Adipocyte (in vitro differentiated cells): ENCODE data around the gene CDC40.

Source experiments
- DNase-seq: peaks from one replicate; pipeline ENCODE4 v3.0.0-alpha.2; 2015; ENCODE audit warnings: low read depth
- H3K27me3 ChIP-seq: replicated peaks from 2 replicates; pipeline ENCODE4 v1.7.0; 2013; ENCODE audit warnings: mild to moderate bottlenecking, low read length, moderate library complexity; ENCODE audit not compliant: control insufficient read depth, insufficient read depth
- H3K36me3 ChIP-seq: 2 replicates; pipeline ENCODE4 v1.7.0; 2013; ENCODE audit warnings: low read length, mild to moderate bottlenecking, moderate library complexity; ENCODE audit not compliant: control insufficient read depth, insufficient read depth, severe bottlenecking
- H3K4me1 ChIP-seq: 2 replicates; pipeline ENCODE4 v1.7.0; 2013; ENCODE audit warnings: mild to moderate bottlenecking, low read length, moderate library complexity; ENCODE audit not compliant: control insufficient read depth, insufficient read depth
- H3K4me3 ChIP-seq: 2 replicates; pipeline ENCODE4 v1.7.0; 2013; ENCODE audit warnings: mild to moderate bottlenecking, low read length, moderate library complexity
- H3K9ac ChIP-seq: 2 replicates; pipeline ENCODE4 v1.7.0; 2013; ENCODE audit warnings: mild to moderate bottlenecking, low read length, moderate library complexity
- H3K9me3 ChIP-seq: 2 replicates; pipeline ENCODE4 v1.7.0; 2013; ENCODE audit warnings: mild to moderate bottlenecking, low read length, moderate library complexity; ENCODE audit not compliant: control insufficient read depth

Gene CDC40

GRCh38 chr6:110180228-110181008 is at the start of gene CDC40:
Gene CDC40 (plus strand): TSS chr6:110180427. CDS start chr6:110180445, 18 bp downstream.
- peak within 1 kb of the TSS; percentile 97 for H3K4me3 ChIP-seq
- peaks cover 50% of the 10 kb centered on the region for H3K4me1 ChIP-seq
- no peaks in the 10 kb centered on the region for H3K9me3 ChIP-seq
- H3K9ac ChIP-seq, result peak within 1 kb of the TSS; percentile 97
- no peaks in the 10 kb centered on the region for H3K27me3 ChIP-seq
- no peaks in the 10 kb centered on the region for H3K36me3 ChIP-seq
- peak; percentile 84 for DNase-seq

GRCh38 chr6:110137924-110138887 is 42.0 kb upstream of the CDC40 start:
- Histone ChIP-seq H3K9ac (no peak overlapping the region), H3K36me3 (peaks cover 3% of the 10 kb centered on the region), H3K27me3 (no peaks in the 10 kb centered on the region), H3K9me3 (no peaks in the 10 kb centered on the region), H3K4me1 (peaks cover 3% of the 10 kb centered on the region), H3K4me3 (no peak overlapping the region)
- no peak for DNase-seq

DNA sequence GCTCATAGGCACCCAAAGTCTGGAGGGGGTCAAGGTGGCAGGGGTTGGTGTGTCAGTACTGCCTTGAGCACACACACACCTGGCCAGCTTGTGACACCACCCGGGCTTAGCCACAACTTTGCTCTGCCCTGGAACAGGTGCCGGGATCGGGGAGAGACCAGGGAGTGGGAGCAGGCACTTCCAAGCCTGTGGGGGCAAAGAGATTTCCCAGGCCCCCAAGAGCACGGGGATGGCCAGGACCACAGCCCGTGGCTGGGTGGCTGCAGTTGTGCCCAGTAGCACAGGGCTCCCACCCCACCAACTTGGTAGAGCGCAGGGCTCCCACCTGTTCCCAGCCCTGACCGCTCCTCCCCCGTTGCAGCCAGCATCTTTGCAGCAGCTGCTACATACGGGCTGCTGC is 41.2 kb upstream of the CDC40 start:
- Histone ChIP-seq H3K36me3 (peaks cover 3% of the 10 kb centered on the region), H3K27me3 (no peaks in the 10 kb centered on the region), H3K4me3 (no peak overlapping the region), H3K9ac (no peak overlapping the region), H3K4me1 (peaks cover 3% of the 10 kb centered on the region), H3K9me3 (no peaks in the 10 kb centered on the region)
- no peak for DNase-seq

- Histone ChIP-seq H3K4me1 (peaks cover 3% of the 10 kb centered on the region), H3K4me3 (no peak overlapping the region), H3K9ac (no peak overlapping the region), H3K27me3 (no peaks in the 10 kb centered on the region), H3K36me3 (peaks cover 3% of the 10 kb centered on the region), H3K9me3 (no peaks in the 10 kb centered on the region)
- peak; percentile 71 for DNase-seq
These were observed 39.6 kb upstream of the CDC40 start for GRCh38 chr6:110140650-110141049.

GRCh38 chr6:110147870-110148269 is 32.4 kb upstream of the CDC40 start:
- no peak for DNase-seq
- Histone ChIP-seq H3K4me3 (no peak overlapping the region), H3K9me3 (no peaks in the 10 kb centered on the region), H3K36me3 (no peaks in the 10 kb centered on the region), H3K9ac (no peak overlapping the region), H3K4me1 (no peaks in the 10 kb centered on the region), H3K27me3 (no peaks in the 10 kb centered on the region)

DNA sequence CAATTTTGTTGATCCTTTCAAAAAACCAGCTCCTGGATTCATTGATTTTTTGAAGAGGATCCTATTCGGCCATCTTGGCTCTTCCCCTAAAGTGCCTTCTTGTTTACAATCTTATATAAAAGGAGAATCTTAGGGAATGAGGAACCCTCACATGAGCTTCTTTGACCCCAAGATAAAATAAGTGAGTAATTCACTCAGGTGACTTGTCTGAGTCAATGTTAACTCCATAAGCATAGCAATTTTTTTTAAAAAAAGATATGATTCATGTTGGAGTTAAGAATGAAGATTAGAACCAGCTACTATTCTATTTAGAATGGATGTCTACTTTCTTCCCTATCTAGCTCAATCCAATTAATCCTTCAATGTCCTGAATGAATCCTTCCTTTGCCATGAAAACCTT is 21.7 kb upstream of the CDC40 start:
- Histone ChIP-seq H3K27me3 (no peaks in the 10 kb centered on the region), H3K4me1 (no peaks in the 10 kb centered on the region), H3K9me3 (no peaks in the 10 kb centered on the region), H3K9ac (no peak overlapping the region), H3K4me3 (no peak overlapping the region), H3K36me3 (no peaks in the 10 kb centered on the region)
- DNase-seq, result no peak

DNA sequence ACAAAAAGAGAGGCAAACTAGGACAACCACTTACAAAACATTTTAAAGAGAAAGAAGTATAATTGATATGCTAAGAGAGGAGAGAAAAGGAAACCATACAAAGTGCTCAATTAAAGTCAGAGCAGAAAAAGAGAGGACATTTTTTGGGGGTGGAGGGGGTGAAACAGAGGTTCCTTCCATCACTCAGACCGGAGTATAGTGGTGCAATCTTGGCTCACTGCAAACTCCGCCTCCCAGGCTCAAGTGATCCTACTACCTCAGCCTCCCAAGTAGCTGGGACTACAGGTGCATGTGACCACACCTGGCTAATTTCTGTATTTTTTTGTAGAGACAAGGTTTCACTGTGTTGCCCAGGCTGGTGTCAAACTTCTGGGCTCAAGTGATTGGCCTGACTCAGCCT is 10.1 kb upstream of the CDC40 start:
- no peaks in the 10 kb centered on the region for H3K27me3 ChIP-seq
- H3K9ac ChIP-seq, result no peak overlapping the region
- DNase-seq, result no peak
- no peak overlapping the region for H3K4me3 ChIP-seq
- H3K36me3 ChIP-seq, result no peaks in the 10 kb centered on the region
- no peaks in the 10 kb centered on the region for H3K9me3 ChIP-seq
- H3K4me1 ChIP-seq, result no peaks in the 10 kb centered on the region

GRCh38 chr6:110173506-110174132 is 6.6 kb upstream of the CDC40 start:
- peaks cover 12% of the 10 kb centered on the region for H3K4me1 ChIP-seq
- H3K4me3 ChIP-seq, result no peak overlapping the region
- H3K9me3 ChIP-seq, result no peaks in the 10 kb centered on the region
- no peaks in the 10 kb centered on the region for H3K27me3 ChIP-seq
- no peak for DNase-seq
- H3K9ac ChIP-seq, result no peak overlapping the region
- no peaks in the 10 kb centered on the region for H3K36me3 ChIP-seq

DNA sequence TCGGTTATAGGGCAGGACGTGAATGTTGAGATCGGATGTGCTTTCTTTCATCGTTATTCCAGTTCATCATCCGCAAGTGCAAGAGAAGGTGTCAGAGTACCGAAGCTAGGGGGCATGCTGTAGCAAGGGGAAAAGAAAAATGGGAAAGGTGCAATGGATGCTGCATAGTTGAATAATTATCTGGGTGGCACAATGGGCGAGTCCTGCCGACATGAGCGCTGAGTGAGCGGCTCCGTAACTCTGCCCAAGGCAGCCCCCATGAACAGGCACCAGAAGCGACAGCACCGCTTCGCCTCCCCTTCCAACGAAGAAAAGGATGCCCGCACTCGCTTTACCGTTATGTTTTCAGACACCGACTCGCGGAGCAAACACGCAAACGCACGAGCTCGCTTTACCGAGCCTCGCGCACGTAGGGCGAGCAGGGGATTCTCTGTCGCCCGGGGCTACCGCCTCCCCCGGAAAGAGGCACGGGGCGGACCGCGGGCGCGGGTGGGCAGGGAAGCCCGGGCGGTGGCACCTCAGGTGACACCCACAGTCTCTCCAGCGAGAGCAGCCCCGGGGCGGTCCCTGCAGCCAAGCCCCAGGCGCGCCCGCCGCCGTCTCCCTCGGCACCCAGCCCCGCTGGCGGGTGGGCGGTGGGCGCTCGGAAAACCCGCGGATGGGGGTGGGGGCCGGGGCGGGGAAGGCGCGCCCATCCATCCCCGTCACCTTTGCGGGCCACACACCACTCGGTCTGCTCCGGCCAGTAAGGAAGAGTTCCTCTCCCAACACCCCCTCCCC is 1.4 kb upstream of the CDC40 start:
- Histone ChIP-seq H3K9ac (peak overlapping the region; percentile 97), H3K36me3 (no peaks in the 10 kb centered on the region), H3K4me3 (peak overlapping the region; percentile 97)

DNA sequence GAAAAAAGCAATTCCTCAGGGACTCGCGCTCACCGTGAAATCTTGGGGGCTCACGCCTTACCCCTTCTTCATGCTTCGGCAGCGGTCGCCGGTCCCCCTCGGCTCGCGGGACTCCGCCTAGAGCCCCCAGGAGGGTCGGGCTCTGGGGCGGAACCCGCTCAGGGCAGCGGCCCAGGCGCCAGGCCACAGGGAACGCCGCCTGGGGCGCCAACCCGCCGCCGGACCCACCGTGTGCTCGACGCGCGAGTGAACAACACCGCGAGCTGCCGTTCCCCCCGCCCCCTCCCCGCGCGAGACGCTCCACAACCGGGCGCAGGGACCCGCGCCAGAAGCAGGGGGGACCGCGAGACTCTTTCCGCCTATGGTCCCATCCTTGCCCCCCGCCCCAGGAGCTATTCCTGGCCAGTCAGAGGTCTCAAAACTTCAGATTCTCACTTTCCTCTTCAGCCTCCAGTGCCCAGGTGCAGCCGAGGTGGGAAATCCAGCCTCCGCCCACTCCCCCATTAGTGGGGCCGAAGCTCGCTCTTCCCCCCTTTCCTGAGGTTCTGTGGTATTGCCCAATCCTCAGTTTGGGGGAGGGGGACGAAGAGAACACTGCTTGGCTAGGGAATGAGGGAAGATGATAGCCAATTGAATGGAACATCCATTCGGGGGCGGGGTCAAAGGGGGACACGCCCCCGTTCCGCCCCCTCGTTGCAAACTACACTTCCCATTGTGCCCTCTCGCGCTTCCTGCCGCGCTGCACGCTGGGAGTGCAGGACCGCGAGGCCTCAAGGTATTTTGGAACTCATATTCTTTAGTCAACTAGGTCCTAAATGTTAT is 610 bp upstream of the CDC40 start, which contains the start of gene WASF1:
WASF1 (minus strand) TSS at position 265 of the 822 bp plus-strand sequence. CDS start 52,069 bp downstream, outside the sequence.
- H3K27me3 ChIP-seq, result no peaks in the 10 kb centered on the region
- peaks cover 49% of the 10 kb centered on the region for H3K4me1 ChIP-seq
- peak within 1 kb of the TSS; percentile 97 for H3K9ac ChIP-seq
- DNase-seq, result peak; percentile 99
- H3K4me3 ChIP-seq, result peak within 1 kb of the TSS; percentile 97
- no peaks in the 10 kb centered on the region for H3K36me3 ChIP-seq
- no peaks in the 10 kb centered on the region for H3K9me3 ChIP-seq

More for the DNA sequence above, 1.4 kb upstream of the CDC40 start:
- Histone ChIP-seq H3K27me3 (no peaks in the 10 kb centered on the region), H3K4me1 (peaks cover 41% of the 10 kb centered on the region), H3K9me3 (no peaks in the 10 kb centered on the region)
- peak; percentile 79 for DNase-seq
